ENCODE data around the gene RANBP9. TPM values are rescaled to one million over a fixed set of nuclear protein-coding genes. Genes with fewer than 3 reads are reported as not detected.

RANBP9 gene
- total RNA-seq, 1 donor, result 53.9 TPM

- no peak for TF ChIP-seq CTCF (IDR thresholded peaks at IDR 0.05; ENCODE audit: extremely low read depth, low read depth, low read length)
- H3K4me1 ChIP-seq (ENCODE audit: insufficient read depth, low read length), result peaks cover 26% of the 10 kb centered on the region
- H3K9me3 ChIP-seq (ENCODE audit: low read depth, low read length), result no peaks in the 10 kb centered on the region
- H3K4me3 ChIP-seq (ENCODE audit: insufficient read depth, low read length), result peak overlapping the region; percentile 80
- H3K36me3 ChIP-seq (ENCODE audit: insufficient read depth, low read length), result no peaks in the 10 kb centered on the region
- peak overlapping the region; percentile 88 for H3K27ac ChIP-seq (ENCODE audit: low read depth, low read length)
- no peaks in the 10 kb centered on the region for H3K27me3 ChIP-seq (ENCODE audit: insufficient read depth, low read length)
- peak; percentile 91 for DNase-seq (ENCODE audit: insufficient read length, low spot score, missing footprints)
- peak overlapping the region; percentile 92 for H3K4me2 ChIP-seq (ENCODE audit: insufficient read depth, low read length)
- H3K79me2 ChIP-seq (ENCODE audit: insufficient read depth, low read length), result peaks cover 34% of the 10 kb centered on the region
- H4K20me1 ChIP-seq (ENCODE audit: insufficient read depth, low read length), result peaks cover 26% of the 10 kb centered on the region
- H2AFZ ChIP-seq (ENCODE audit: low read length), result peak overlapping the region; percentile 88
Observed at GRCh38 chr6:13712599-13712898, 914 bp upstream of the RANBP9 start.

- DNase-seq (ENCODE audit: insufficient read length, low spot score, missing footprints), result no peak
- H3K27ac ChIP-seq (ENCODE audit: low read depth, low read length), result peak overlapping the region; percentile 35
- H3K36me3 ChIP-seq (ENCODE audit: insufficient read depth, low read length), result no peaks in the 10 kb centered on the region
- H4K20me1 ChIP-seq (ENCODE audit: insufficient read depth, low read length), result peaks cover 36% of the 10 kb centered on the region
- no peak overlapping the region for H3K4me2 ChIP-seq (ENCODE audit: insufficient read depth, low read length)
- H3K9me3 ChIP-seq (ENCODE audit: low read depth, low read length), result no peaks in the 10 kb centered on the region
- peak overlapping the region; percentile 80 for H3K4me3 ChIP-seq (ENCODE audit: insufficient read depth, low read length)
- H3K79me2 ChIP-seq (ENCODE audit: insufficient read depth, low read length), result peaks cover 47% of the 10 kb centered on the region
- no peak for TF ChIP-seq CTCF (IDR thresholded peaks at IDR 0.05; ENCODE audit: extremely low read depth, low read depth, low read length)
- no peaks in the 10 kb centered on the region for H3K27me3 ChIP-seq (ENCODE audit: insufficient read depth, low read length)
- H2AFZ ChIP-seq (ENCODE audit: low read length), result no peak overlapping the region
- peaks cover 26% of the 10 kb centered on the region for H3K4me1 ChIP-seq (ENCODE audit: insufficient read depth, low read length)
Observed at GRCh38 chr6:13711324-13711732, 307 bp downstream of the RANBP9 start.

GRCh38 chr6:13710552-13711323 is 897 bp downstream of the RANBP9 start:
- Histone ChIP-seq H3K79me2 (ENCODE audit: insufficient read depth, low read length) (peaks cover 52% of the 10 kb centered on the region), H3K4me1 (ENCODE audit: insufficient read depth, low read length) (peaks cover 26% of the 10 kb centered on the region), H3K9me3 (ENCODE audit: low read depth, low read length) (no peaks in the 10 kb centered on the region), H3K36me3 (ENCODE audit: insufficient read depth, low read length) (no peaks in the 10 kb centered on the region), H3K27ac (ENCODE audit: low read depth, low read length) (peak overlapping the region; percentile 83), H4K20me1 (ENCODE audit: insufficient read depth, low read length) (peaks cover 36% of the 10 kb centered on the region), H2AFZ (ENCODE audit: low read length) (peak overlapping the region; percentile 71), H3K4me3 (ENCODE audit: insufficient read depth, low read length) (peak overlapping the region; percentile 92), H3K27me3 (ENCODE audit: insufficient read depth, low read length) (no peaks in the 10 kb centered on the region), H3K4me2 (ENCODE audit: insufficient read depth, low read length) (peak overlapping the region; percentile 96)
- no peak for TF ChIP-seq CTCF (IDR thresholded peaks at IDR 0.05; ENCODE audit: extremely low read depth, low read depth, low read length)
- peak; percentile 82 for DNase-seq (ENCODE audit: insufficient read length, low spot score, missing footprints)

- H2AFZ ChIP-seq (ENCODE audit: low read length), result no peak overlapping the region
- TF ChIP-seq CTCF (IDR thresholded peaks at IDR 0.05; ENCODE audit: extremely low read depth, low read depth, low read length), result no peak
- H3K4me3 ChIP-seq (ENCODE audit: insufficient read depth, low read length), result peak overlapping the region; percentile 92
- peaks cover 36% of the 10 kb centered on the region for H4K20me1 ChIP-seq (ENCODE audit: insufficient read depth, low read length)
- H3K27me3 ChIP-seq (ENCODE audit: insufficient read depth, low read length), result no peaks in the 10 kb centered on the region
- peak overlapping the region; percentile 96 for H3K4me2 ChIP-seq (ENCODE audit: insufficient read depth, low read length)
- peaks cover 61% of the 10 kb centered on the region for H3K79me2 ChIP-seq (ENCODE audit: insufficient read depth, low read length)
- H3K4me1 ChIP-seq (ENCODE audit: insufficient read depth, low read length), result peaks cover 26% of the 10 kb centered on the region
- H3K36me3 ChIP-seq (ENCODE audit: insufficient read depth, low read length), result no peaks in the 10 kb centered on the region
- no peaks in the 10 kb centered on the region for H3K9me3 ChIP-seq (ENCODE audit: low read depth, low read length)
- H3K27ac ChIP-seq (ENCODE audit: low read depth, low read length), result peak overlapping the region; percentile 83
- peak; percentile 84 for DNase-seq (ENCODE audit: insufficient read length, low spot score, missing footprints)
Observed at GRCh38 chr6:13709689-13710551, 1.7 kb downstream of the RANBP9 start.
